HG02642 (cell line): Measurements from ENCODE around the gene HHATL.

ENCODE experiments used
- ATAC-seq: cut with Tn5 transposase; IDR thresholded peaks from one replicate; pipeline ENCODE4 v1.9.1; 2021; ENCODE audit warnings: mild to moderate bottlenecking; ENCODE audit not compliant: unreplicated experiment, poor library complexity

Gene HHATL

DNA sequence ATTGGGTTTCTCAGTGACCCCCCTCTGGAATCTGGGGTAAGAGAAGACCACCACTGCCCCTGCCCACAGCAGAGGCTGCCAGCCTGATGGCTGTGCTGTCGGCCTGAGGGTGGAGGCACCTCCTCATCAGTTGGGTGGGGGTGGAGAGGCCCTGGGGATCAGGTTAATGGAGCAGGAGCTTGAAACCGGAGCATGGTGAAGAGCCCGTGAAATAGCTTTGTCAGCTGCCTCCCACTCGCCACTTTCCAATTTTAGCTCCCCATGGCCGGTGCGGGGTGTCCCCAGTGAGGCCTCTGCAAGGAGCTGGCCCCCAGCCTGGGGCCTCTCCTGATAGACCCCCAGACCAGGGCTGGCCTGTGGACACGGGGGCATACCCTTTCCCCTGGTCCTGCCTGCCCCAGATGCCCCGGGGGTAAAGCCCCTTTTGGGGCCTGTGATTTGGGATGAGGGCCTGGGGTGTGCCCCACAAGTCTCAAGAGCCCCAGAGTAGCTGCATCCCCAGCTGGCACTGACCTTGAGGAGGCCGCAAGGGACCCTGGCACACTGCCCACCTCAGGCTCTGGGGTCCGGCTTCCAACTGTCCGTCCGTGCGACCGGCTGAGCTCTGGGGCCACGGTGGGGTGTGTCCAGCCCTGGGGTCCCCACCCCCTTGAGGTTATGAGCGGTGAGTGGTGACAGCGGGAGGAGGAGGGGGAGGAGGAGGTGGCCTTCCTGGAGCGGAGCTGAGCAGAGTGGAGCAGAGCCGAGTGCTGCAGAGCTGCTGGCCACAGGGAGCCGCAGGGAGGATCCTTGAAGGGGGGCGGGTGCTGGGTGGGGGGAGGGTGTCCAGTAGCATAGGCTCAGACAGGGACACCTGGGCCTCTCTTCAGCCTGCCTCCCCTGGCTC, at the start of gene HHATL:
Gene HHATL, minus strand, starts transcription at position 733 of the 886 bp plus-strand sequence. CDS start 1,972 bp downstream, outside the sequence.
- ATAC-seq, result no peak

DNA sequence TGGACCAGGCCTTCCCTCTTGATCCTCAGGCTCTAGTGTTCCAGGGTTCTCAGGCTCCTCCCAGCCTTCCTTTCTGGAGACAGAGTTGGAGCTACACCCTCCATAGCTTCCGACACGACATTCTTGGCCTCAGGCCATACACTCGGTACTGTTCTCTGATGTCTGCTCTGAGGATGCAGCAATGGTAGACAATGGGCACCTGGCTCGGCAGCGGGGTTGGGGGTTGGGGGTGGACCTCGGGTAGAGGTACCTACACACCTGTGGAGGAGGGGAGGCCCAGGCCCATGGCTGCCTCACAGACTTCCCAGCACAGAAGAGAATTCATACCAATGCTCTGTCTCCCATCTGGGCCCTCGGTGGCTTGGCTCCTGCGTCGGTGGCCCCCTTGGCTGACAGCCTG, 49.0 kb upstream of the HHATL start:
- ATAC-seq, result no peak

- no peak for ATAC-seq
These were observed 48.2 kb upstream of the HHATL start for GRCh38 chr3:42750834-42751233.

DNA sequence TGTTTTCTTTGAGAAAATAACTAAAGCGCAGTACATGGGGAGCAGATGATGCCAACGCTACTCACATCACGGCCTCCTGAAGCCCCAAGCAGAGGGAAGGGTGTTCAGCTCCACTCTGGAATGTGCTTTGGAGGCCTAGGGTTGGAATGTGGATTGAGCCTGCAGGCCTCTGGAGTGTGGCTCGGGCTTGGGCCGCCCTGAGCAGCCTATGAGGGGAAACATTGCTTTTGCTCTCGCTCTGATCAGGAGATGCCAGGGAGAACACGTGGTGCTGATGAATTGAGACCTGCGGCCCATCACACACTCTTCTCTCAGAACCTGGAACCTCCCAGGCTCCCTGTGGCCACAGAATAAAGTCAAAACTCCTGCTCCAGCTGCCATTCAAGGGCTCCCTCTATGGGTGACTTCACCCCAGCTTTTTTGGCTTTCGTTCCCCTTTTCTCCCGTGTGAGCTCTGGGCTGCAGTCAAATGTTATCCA, 47.2 kb upstream of the HHATL start:
- no peak for ATAC-seq

- no peak for ATAC-seq
These were observed 46.6 kb upstream of the HHATL start for GRCh38 chr3:42749025-42749752.

GRCh38 chr3:42747581-42747980, 45.0 kb upstream of the HHATL start:
- ATAC-seq, result no peak

GRCh38 chr3:42746455-42747450, 44.2 kb upstream of the HHATL start:
- no peak for ATAC-seq

DNA sequence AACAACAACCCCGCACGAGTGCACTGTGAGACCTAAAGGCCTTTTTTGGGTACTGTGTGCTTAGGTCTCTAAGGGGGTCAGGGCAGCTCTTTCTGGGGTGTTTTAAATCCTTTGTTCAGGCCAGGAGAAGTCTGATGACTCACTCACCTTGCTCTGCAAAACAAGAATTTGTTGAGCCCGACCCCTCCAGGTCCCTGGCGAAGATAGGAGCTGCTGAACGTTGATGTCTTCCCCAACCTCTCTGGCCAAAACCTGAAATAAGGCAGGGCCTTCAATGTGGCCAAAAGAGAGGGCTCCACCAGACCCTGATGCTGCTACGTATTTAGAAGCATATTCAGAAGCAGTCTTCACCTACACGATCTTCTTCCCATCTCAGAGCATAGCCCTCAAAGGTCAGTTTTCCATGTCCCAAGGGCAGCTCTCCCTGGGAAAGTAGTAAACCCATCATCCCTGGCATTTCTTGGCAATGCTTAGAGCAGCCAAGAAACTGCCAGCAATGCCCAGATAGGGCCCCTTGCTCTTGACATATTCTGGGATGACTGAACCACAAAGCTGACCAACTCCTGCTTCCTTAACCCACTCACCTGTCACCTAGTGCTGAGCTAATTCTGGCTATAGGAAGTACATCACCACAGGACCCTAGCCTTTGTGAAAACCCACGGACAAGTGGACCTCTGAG, 43.3 kb upstream of the HHATL start:
- no peak for ATAC-seq

DNA sequence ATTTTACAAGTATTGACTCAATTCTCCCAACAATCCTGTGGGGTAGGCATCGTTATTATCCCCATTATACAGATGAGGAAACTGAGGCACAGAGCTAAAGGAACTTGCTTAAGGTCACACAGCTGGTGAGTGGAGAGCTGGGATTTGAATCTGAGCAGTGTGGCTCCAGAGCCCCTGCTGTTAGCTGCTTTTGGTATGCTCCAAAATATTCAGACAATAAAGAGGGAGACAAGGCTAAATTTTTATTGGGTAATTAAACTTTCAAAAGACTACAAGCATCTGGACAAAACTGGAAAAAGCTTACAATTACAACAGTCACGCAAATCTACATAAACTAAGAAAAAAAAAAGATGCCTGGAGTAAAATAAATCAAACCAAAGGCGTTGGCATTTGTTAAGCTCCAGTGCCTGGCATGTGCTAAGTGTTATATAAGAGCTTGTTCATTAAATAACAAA, 42.7 kb upstream of the HHATL start:
- ATAC-seq, result no peak

DNA sequence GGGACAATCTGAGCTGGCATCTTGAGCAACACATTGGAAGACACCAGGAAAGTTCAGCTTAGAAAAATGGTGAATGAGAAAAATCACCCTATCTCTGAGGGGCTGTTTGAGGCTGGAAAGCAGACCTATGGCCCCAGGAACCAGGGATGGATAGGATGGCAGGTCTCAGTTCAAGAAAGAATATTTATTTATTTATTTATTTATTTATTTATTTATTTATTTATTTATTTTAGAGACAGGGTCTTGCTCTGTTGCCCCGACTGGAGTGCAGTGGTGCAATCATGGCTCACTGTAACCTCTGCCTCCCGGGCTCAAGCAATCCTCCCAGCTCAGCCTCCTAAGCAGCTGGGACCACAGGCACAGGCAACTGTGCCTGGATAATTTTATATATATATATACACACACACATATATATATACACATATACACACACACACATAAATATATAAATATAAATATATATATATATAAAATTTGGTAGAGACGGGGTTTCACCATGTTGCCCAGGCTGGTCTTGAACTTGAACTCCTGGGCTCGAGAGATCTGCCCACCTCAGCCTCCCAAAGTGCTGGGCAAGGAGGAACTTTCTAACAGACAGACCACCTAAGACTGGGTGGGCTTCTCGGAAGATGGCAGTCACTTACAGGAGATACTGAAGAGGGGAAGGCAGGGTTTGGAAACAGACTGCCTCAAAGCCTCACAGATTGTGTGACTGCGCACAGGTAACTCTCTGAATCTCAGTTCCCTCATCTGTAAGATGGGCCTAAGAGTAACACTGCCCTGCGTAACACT, 40.8 kb upstream of the HHATL start:
- no peak for ATAC-seq

DNA sequence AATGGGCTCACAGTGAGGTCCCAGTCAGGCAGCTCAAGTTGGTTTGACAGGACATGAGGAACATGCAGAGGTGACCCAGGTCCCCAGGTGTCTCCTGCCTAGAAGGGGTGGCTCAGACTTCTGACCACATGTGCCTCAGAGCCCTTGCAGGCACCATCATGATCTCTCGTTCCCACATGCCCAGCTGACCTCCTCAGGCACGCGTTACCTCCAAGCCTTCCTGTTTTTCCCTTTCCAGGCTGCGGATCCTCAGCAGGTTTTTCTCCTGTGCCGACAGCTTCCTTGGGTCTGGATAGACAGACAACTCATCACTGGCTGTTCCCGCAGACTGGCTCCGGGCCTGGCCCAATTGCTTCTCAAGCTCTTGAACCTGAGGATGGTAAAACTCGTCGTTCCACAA, 40.1 kb upstream of the HHATL start:
- no peak for ATAC-seq

DNA sequence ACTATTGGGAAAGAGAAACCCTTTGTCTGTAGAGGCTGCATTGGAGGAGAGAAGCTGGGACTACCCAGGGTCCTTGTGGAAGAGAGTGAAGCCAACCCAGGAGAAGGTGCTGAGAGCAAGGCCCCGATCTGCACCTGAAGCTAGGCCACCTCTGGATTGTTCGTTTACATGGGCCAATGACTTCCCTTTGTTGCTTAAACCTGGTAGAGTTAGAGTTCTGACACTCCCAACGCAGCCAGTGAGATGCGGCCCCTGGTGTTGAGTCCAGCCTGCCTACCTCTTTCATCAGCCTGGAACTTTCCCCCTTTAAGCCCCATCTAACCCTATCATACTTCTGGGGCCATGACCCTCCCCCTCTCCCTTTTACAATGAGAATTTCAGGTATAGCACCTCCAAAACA, 39.7 kb upstream of the HHATL start:
- no peak for ATAC-seq

DNA sequence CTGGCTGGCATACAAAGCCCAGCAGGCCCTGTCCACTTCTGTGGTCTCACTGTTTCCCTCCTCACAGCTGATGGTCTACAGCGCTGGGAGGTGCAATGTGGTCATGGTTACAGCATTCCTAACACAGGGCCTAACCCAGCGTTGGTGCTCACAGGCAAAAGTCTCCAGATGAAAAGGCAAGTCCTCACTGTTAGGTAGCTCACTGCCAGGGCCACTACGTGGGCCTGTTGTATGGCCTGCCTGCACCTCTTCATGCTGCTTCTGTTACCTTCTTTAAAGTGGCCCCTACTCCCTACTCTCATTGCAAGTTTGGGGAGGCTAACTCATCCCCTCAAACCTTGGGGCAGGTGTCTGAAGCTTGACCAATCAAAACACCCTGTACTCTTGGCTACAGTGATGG, 39.2 kb upstream of the HHATL start:
- ATAC-seq, result no peak

- no peak for ATAC-seq
These were observed 37.0 kb upstream of the HHATL start for GRCh38 chr3:42739401-42740158.

DNA sequence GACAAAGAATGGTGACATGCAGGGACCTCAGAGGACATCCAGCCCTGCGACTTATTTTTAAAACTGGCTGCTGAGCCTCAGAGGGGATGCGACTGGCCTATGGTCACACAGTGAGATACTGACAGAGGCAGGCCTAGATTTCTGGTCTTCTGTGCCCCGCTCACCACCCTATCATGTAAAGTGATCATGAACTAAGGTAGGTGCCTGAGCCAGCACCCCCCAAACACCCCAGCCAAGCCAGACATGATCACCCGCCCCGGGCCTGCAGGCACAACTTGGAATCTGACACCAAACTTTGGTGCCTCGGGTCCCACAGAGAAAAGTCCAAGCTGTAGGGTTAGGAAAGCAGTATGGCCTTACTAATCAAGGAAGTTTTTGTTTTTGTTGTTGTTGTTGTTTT, 33.9 kb upstream of the HHATL start:
- ATAC-seq, result no peak

DNA sequence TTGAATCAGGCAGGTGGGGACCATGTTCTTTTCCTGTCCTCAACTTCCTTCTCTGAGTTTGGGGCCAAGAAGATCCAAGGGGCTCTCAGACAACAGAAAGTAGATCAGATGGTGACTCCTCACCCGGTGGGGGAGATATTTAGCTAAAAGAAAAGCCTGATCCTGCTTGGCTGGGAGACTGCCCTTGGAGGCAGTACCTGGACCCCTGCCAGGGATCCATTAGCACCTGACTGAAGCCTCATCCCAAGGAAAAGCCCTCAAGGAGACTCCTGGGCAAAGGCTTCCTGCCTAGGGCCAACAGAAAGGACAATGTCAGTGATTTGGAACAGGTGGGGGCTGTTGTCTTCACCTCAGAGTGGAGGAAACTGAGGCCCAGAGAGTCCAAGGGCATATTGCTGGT, 33.5 kb upstream of the HHATL start:
- no peak for ATAC-seq

DNA sequence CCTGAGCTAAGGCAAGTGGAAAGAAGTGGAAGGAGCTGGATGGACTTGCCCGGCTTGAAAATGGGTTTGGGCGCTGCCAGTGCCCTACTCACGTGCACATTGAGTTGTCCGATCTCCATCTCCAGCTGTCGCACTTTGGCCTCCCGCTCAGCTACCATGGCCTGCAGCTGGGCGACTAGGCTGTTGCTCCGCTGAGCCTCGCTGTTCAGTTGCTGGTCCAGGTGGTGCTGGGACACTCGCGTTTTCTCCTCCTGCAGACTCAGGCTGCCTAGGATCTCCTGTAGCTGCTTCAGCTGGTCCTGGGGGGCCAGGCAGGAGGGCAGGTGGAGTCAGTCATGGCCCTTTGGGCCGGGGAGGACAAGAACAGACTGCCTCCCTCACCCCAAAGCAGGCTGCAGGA, 33.0 kb upstream of the HHATL start:
- no peak for ATAC-seq

DNA sequence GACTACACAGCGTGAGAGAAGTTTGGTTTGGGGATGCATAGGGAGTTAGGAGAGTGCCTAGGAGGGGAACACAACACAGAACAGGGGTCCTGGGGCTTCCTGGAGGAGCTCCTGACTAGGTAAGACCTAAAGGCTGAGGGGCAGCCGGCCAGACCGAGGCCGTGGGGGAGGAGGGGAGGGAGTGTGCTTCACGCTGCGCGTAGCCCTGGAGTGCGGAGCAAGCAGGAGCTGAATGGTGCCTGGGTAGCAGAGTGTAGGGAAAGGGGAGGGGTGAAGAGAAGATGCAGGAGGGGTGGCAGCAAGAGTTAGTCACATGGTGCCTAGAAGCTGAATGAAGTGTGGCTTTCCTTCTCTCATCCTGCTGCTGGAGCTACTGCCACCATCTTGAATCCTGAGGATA, 32.4 kb upstream of the HHATL start:
- no peak for ATAC-seq
